Neural progenitor cell (in vitro differentiated cells): ENCODE results near the gene ASAP2. TPM values are rescaled to one million over a fixed set of nuclear protein-coding genes. Genes with fewer than 3 reads are reported as not detected.

Experiments
- DNase-seq: peaks from one replicate; pipeline ENCODE4 v3.0.0-alpha.2; 2016; ENCODE audit warnings: low spot score
- H2AFZ ChIP-seq: fragments of 200-600 bp; sonication (generic); replicated peaks from 2 replicates; pipeline ENCODE4 v1.6.1; 2016; ENCODE audit warnings: antibody characterized with exemption
- H3F3A ChIP-seq: fragments of 200-600 bp; sonication (generic); 2 replicates; pipeline ENCODE4 v1.6.1; 2016; ENCODE audit warnings: antibody characterized with exemption, low read depth
- H3K27ac ChIP-seq: fragments of 200-600 bp; sonication (generic); 2 replicates; pipeline ENCODE4 v1.5.1; 2016; ENCODE audit warnings: mild to moderate bottlenecking
- H3K27me3 ChIP-seq: fragments of 200-600 bp; sonication (generic); 2 replicates; pipeline ENCODE4 v1.6.1; 2016; ENCODE audit warnings: mild to moderate bottlenecking, moderate library complexity
- H3K36me3 ChIP-seq: fragments of 200-600 bp; sonication (generic); 2 replicates; pipeline ENCODE4 v1.5.1; 2016
- H3K4me1 ChIP-seq: fragments of 200-600 bp; sonication (generic); 2 replicates; pipeline ENCODE4 v1.6.1; 2016; ENCODE audit warnings: mixed run types
- H3K4me2 ChIP-seq: fragments of 200-600 bp; sonication (generic); 2 replicates; pipeline ENCODE4 v1.6.1; 2016
- H3K4me3 ChIP-seq: fragments of 200-600 bp; sonication (generic); 2 replicates; pipeline ENCODE4 v1.5.1; 2016
- H3K79me2 ChIP-seq: fragments of 200-600 bp; sonication (generic); 2 replicates; pipeline ENCODE4 v1.6.1; 2016; ENCODE audit warnings: low read depth
- H3K9ac ChIP-seq: fragments of 200-600 bp; sonication (generic); 2 replicates; pipeline ENCODE4 v1.6.1; 2016
- H3K9me3 ChIP-seq: fragments of 200-600 bp; sonication (generic); 2 replicates; pipeline ENCODE4 v1.5.1; 2016; ENCODE audit warnings: low read depth
- H4K20me1 ChIP-seq: fragments of 200-600 bp; sonication (generic); 2 replicates; pipeline ENCODE4 v1.6.1; 2016; ENCODE audit warnings: low read depth
- H3K27ac Mint-ChIP-seq: 3 replicates; pipeline ENCODE4 v1.8.0; 2021; ENCODE audit warnings: mixed read lengths
- H3K27me3 Mint-ChIP-seq: 2 replicates; pipeline ENCODE4 v1.8.0; 2022; ENCODE audit warnings: low read depth, mild to moderate bottlenecking, inconsistent platforms, moderate library complexity, mixed read lengths; ENCODE audit not compliant: insufficient read depth
- H3K36me3 Mint-ChIP-seq: 3 replicates; pipeline ENCODE4 v1.8.0; 2021; ENCODE audit warnings: mixed read lengths
- H3K4me1 Mint-ChIP-seq: 3 replicates; pipeline ENCODE4 v1.8.0; 2021; ENCODE audit warnings: mixed read lengths
- H3K4me3 Mint-ChIP-seq: 3 replicates; pipeline ENCODE4 v1.8.0; 2021; ENCODE audit warnings: mild to moderate bottlenecking, moderate library complexity, mixed read lengths
- H3K9me3 Mint-ChIP-seq: 3 replicates; pipeline ENCODE4 v1.8.0; 2020; ENCODE audit warnings: mixed read lengths
- CTCF ChIP-seq: fragments of 200-600 bp; sonication (generic); IDR thresholded peaks from 2 replicates; pipeline ENCODE4 v1.5.1; 2017; ENCODE audit warnings: antibody characterized with exemption, mild to moderate bottlenecking
- EZH2 ChIP-seq: fragments of 200-600 bp; sonication (generic); IDR thresholded peaks from 2 replicates; pipeline ENCODE4 v1.6.1; 2017; ENCODE audit warnings: antibody characterized with exemption, mild to moderate bottlenecking, moderate library complexity
- EZH2phosphoT487 ChIP-seq: fragments of 200-600 bp; sonication (generic); IDR thresholded peaks from 2 replicates; pipeline ENCODE4 v1.6.1; 2017; ENCODE audit warnings: antibody characterized with exemption
- total RNA-seq: library from RNA; depleted of rRNA; stranded (reverse); fragments of >200 nt; gene quantifications from 2 replicates; pipeline ENCODE4 v1.2.3, GENCODE V29; 2015; ENCODE audit warnings: low replicate concordance

Gene ASAP2
- total RNA-seq, 1 donor from 2014 or later, result 31.7 TPM

GRCh38 chr2:9261231-9261883 lies 54.7 kb downstream of the ASAP2 start:
- no peak overlapping the region for H2AFZ ChIP-seq
- peaks cover 89% of the 10 kb centered on the region for H4K20me1 ChIP-seq
- no peak overlapping the region for H3K4me3 Mint-ChIP-seq
- no peak for DNase-seq
- peaks cover 87% of the 10 kb centered on the region for H3K79me2 ChIP-seq
- H3K27me3 Mint-ChIP-seq, result peaks cover 3% of the 10 kb centered on the region
- H3K4me3 ChIP-seq, result no peak overlapping the region
- peak overlapping the region; percentile 91 for H3K27ac Mint-ChIP-seq
- H3K9me3 ChIP-seq, result no peaks in the 10 kb centered on the region
- no peaks in the 10 kb centered on the region for H3K36me3 ChIP-seq
- TF ChIP-seq EZH2 (no peak), CTCF (no peak), EZH2phosphoT487 (no peak)
- no peaks in the 10 kb centered on the region for H3K9me3 Mint-ChIP-seq
- H3K9ac ChIP-seq, result no peak overlapping the region
- H3K4me1 Mint-ChIP-seq, result peaks cover 70% of the 10 kb centered on the region
- no peaks in the 10 kb centered on the region for H3K27me3 ChIP-seq
- no peak overlapping the region for H3K27ac ChIP-seq
- H3K4me2 ChIP-seq, result no peak overlapping the region
- H3F3A ChIP-seq, result peaks cover 1% of the 10 kb centered on the region
- peaks cover 1% of the 10 kb centered on the region for H3K36me3 Mint-ChIP-seq
- H3K4me1 ChIP-seq, result peaks cover 23% of the 10 kb centered on the region

- Histone ChIP-seq H3K79me2 (peaks cover 80% of the 10 kb centered on the region), H3F3A (peaks cover 5% of the 10 kb centered on the region), H3K4me2 (no peak overlapping the region), H4K20me1 (peaks cover 83% of the 10 kb centered on the region), H3K4me1 (peaks cover 17% of the 10 kb centered on the region), H3K9me3 (no peaks in the 10 kb centered on the region), H3K27me3 (no peaks in the 10 kb centered on the region), H3K27ac (no peak overlapping the region), H3K36me3 (no peaks in the 10 kb centered on the region), H3K4me3 (no peak overlapping the region), H2AFZ (no peak overlapping the region), H3K9ac (no peak overlapping the region)
- Mint-ChIP-seq H3K4me1 (peaks cover 59% of the 10 kb centered on the region), H3K9me3 (no peaks in the 10 kb centered on the region), H3K36me3 (peaks cover 4% of the 10 kb centered on the region), H3K4me3 (peak overlapping the region; percentile 7), H3K27me3 (peaks cover 3% of the 10 kb centered on the region), H3K27ac (peak overlapping the region; percentile 91)
- no peak for TF ChIP-seq EZH2phosphoT487
- TF ChIP-seq CTCF, result no peak
- no peak for TF ChIP-seq EZH2
- DNase-seq, result peak; percentile 14
Observed at GRCh38 chr2:9262671-9263171, 56.1 kb downstream of the ASAP2 start.

GRCh38 chr2:9263428-9263827 lies 56.8 kb downstream of the ASAP2 start:
- no peak for DNase-seq
- Histone ChIP-seq H3K4me3 (no peak overlapping the region), H2AFZ (no peak overlapping the region), H3K27ac (no peak overlapping the region), H3K27me3 (no peaks in the 10 kb centered on the region), H3K9me3 (no peaks in the 10 kb centered on the region), H3K36me3 (no peaks in the 10 kb centered on the region), H4K20me1 (peaks cover 85% of the 10 kb centered on the region), H3K4me2 (no peak overlapping the region), H3K4me1 (peaks cover 22% of the 10 kb centered on the region), H3K79me2 (peaks cover 79% of the 10 kb centered on the region), H3K9ac (no peak overlapping the region), H3F3A (peaks cover 12% of the 10 kb centered on the region)
- TF ChIP-seq EZH2phosphoT487 (no peak), EZH2 (no peak), CTCF (no peak)
- peaks cover 62% of the 10 kb centered on the region for H3K4me1 Mint-ChIP-seq
- peaks cover 4% of the 10 kb centered on the region for H3K36me3 Mint-ChIP-seq
- H3K27ac Mint-ChIP-seq, result peak overlapping the region; percentile 91
- H3K9me3 Mint-ChIP-seq, result no peaks in the 10 kb centered on the region
- H3K27me3 Mint-ChIP-seq, result peaks cover 3% of the 10 kb centered on the region
- H3K4me3 Mint-ChIP-seq, result peak overlapping the region; percentile 41
